K562 (cell line): Measurements from ENCODE around the gene KNDC1. TPM values are rescaled to one million over a fixed set of nuclear protein-coding genes. Genes with fewer than 3 reads are reported as not detected.

ENCODE experiments used
- BDP1 ChIP-seq: IDR thresholded peaks from 3 replicates; pipeline ENCODE4 v1.6.1; 2011; ENCODE audit not compliant: insufficient read length, insufficient read depth
- BRCA1 ChIP-seq, 2 experiments: fragments of 450-650 bp in 1 of 2; sonication (generic) in 1 of 2; formaldehyde crosslinking in 1 of 2; IDR thresholded peaks; 2 replicates each; pipeline versions ENCODE4 v1.5.0 to v1.6.1; 2017 to 2020; ENCODE audit warnings: mild to moderate bottlenecking in 1 of 2, missing genetic modification reagents in 1 of 2
- MTA1 ChIP-seq: fragments of 450-650 bp; IDR thresholded peaks from 2 replicates; pipeline ENCODE4 v1.6.1; 2017; ENCODE audit warnings: borderline replicate concordance
- NFE2L1 ChIP-seq: fragments of 450-650 bp; IDR thresholded peaks from 2 replicates; pipeline ENCODE4 v1.6.1; 2016; ENCODE audit warnings: missing genetic modification characterization, low read depth, mild to moderate bottlenecking, missing compliant biosample characterization, moderate library complexity, borderline replicate concordance
- ZBTB11 ChIP-seq, 3 experiments: fragments of 200-800 bp in 1 of 3; fragments of 250-450 bp in 1 of 3; fragments of 450-650 bp in 1 of 3; sonication (Bioruptor Pico) in 1 of 3; sonication (Bioruptor generic) in 1 of 3; formaldehyde crosslinking in 1 of 3; IDR thresholded peaks; 2 replicates each; pipeline versions ENCODE4 v1.6.1 to v1.8.0; 2016 to 2022; ENCODE audit warnings: mild to moderate bottlenecking in 2 of 3, missing genetic modification characterization in 2 of 3, missing compliant biosample characterization in 1 of 3, moderate library complexity in 1 of 3
- ZNF395 ChIP-seq: fragments of 200-800 bp; sonication (Bioruptor generic); IDR thresholded peaks from 2 replicates; pipeline ENCODE4 v1.6.1; 2017; ENCODE audit warnings: missing genetic modification characterization, missing compliant biosample characterization
- polyA plus RNA-seq, 8 experiments: library from polyadenylated mRNA; depleted of rRNA in 4 of 8; stranded (reverse) in 5 of 8; unstranded in 3 of 8; fragments of >200 nt; fragmentation: Nextera tagmentation in 2 of 8; fragmentation: Illumina TruSeq in 1 of 8; extraction: Ambion mirVana in 2 of 8; extraction: Trizol in 1 of 8; gene quantifications; 2 replicates each; pipeline versions ENCODE4 v1.2.1 to v1.2.3, GENCODE V29; 2011 to 2014; ENCODE audit warnings: inconsistent platforms in 1 of 8, missing spikeins in 1 of 8
- total RNA-seq, 7 experiments: library from RNA; depleted of rRNA in 6 of 7; stranded (reverse); fragments of >200 nt in 6 of 7; fragmentation: Illumina TruSeq in 2 of 7; extraction: Trizol in 2 of 7; gene quantifications; 2 replicates each; pipeline versions ENCODE4 v1.2.1 to v1.2.3, GENCODE V29; 2011 to 2021; ENCODE audit warnings: low replicate concordance in 1 of 7

Gene KNDC1
- total and polyA plus RNA-seq, 9 of the 15 experiments (the other 6 are each of a cell fraction or from before 2014, with no cell fraction given) = 0.07 to 0.26 (median 0.11) TPM; not detected in 6

- TF ChIP-seq ZBTB11 (CRISPR knock-in tag; IDR thresholded peaks at IDR 0.05) (no peak), NFE2L1 (tag) (no peak), MTA1 (no peak), BRCA1 (IDR thresholded peaks at IDR 0.05) (no peak), BRCA1 (CRISPR knock-in tag; IDR thresholded peaks at IDR 0.05) (no peak), ZNF395 (no peak), BDP1 (no peak)
These were observed 43.6 kb upstream of the KNDC1 start (continued) for GRCh38 chr10:133116455-133116854.
